ENCODE results near the gene SDK2.

Gene SDK2

GRCh38 chr17:73346501-73347162 is 297.6 kb downstream of the SDK2 start:
- no peak for TF ChIP-seq CTBP1 (IDR thresholded peaks at IDR 0.05; ENCODE audit: borderline replicate concordance)
- TF ChIP-seq FOXA1 (IDR thresholded peaks at IDR 0.05), result no peak
- TF ChIP-seq ARNT (IDR thresholded peaks at IDR 0.05), result no peak
- no peak for TF ChIP-seq BHLHE40 (IDR thresholded peaks at IDR 0.05; ENCODE audit: borderline replicate concordance)
- no peak for TF ChIP-seq PKNOX1 (IDR thresholded peaks at IDR 0.05)
- no peak for TF ChIP-seq HDGF (IDR thresholded peaks at IDR 0.05; ENCODE audit: borderline replicate concordance)
- no peak for TF ChIP-seq NFRKB (IDR thresholded peaks at IDR 0.05)
- TF ChIP-seq L3MBTL2 (conservative IDR thresholded peaks at IDR 0.05), result no peak
- TF ChIP-seq TARDBP (IDR thresholded peaks at IDR 0.05), result no peak
- no peak for TF ChIP-seq ZNF384 (IDR thresholded peaks at IDR 0.05)
- ChIA-PET POLR2A (no interaction called here), CTCF (interaction anchor here (0.9 to 1.2 kb wide), 3 partner anchors 23 to 91 kb away, joined by 3 to 4 read pairs (median 3); no protein-coding TSS in a partner anchor)
- DNase-seq (ENCODE audit: extremely low spot score), result no peak

- TF ChIP-seq NFRKB (IDR thresholded peaks at IDR 0.05), result no peak
- no peak for TF ChIP-seq FOXK2 (IDR thresholded peaks at IDR 0.05)
- no peak for TF ChIP-seq SP1 (IDR thresholded peaks at IDR 0.05)
- no peak for TF ChIP-seq SUZ12 (IDR thresholded peaks at IDR 0.05)
- TF ChIP-seq TARDBP (IDR thresholded peaks at IDR 0.05), result no peak
- no peak for TF ChIP-seq CTBP1 (IDR thresholded peaks at IDR 0.05; ENCODE audit: borderline replicate concordance)
- TF ChIP-seq L3MBTL2 (conservative IDR thresholded peaks at IDR 0.05), result no peak
- no peak for TF ChIP-seq PKNOX1 (IDR thresholded peaks at IDR 0.05)
- no peak for TF ChIP-seq BHLHE40 (IDR thresholded peaks at IDR 0.05; ENCODE audit: borderline replicate concordance)
- TF ChIP-seq ZNF384 (IDR thresholded peaks at IDR 0.05), result no peak
- no peak for TF ChIP-seq FOXM1 (IDR thresholded peaks at IDR 0.05; ENCODE audit: borderline replicate concordance)
- no peak for TF ChIP-seq FOXA1 (IDR thresholded peaks at IDR 0.05)
- no peak for TF ChIP-seq HDGF (IDR thresholded peaks at IDR 0.05; ENCODE audit: borderline replicate concordance)
- no peak for TF ChIP-seq ARNT (IDR thresholded peaks at IDR 0.05)
- TF ChIP-seq LEF1 (IDR thresholded peaks at IDR 0.05; ENCODE audit: borderline replicate concordance), result no peak
- no peak for TF ChIP-seq ELF4 (IDR thresholded peaks at IDR 0.05)
- no peak for DNase-seq (ENCODE audit: extremely low spot score)
- CTCF ChIA-PET, result interaction anchor here (0.8 kb wide), 1 partner anchor 12 kb away, joined by 4 read pairs; no protein-coding TSS in a partner anchor
- POLR2A ChIA-PET, result interaction anchor here (0.6 to 0.9 kb wide), 2 partner anchors 31 to 33 kb away, joined by 3 read pairs; no protein-coding TSS in a partner anchor
Measured at GRCh38 chr17:73343739-73344454, 300.3 kb downstream of the SDK2 start.

GRCh38 chr17:73343168-73343634 is 301.0 kb downstream of the SDK2 start:
- no peak for DNase-seq (ENCODE audit: extremely low spot score)

GRCh38 chr17:73342541-73343167 is 301.6 kb downstream of the SDK2 start:
- DNase-seq (ENCODE audit: extremely low spot score), result no peak
- POLR2A ChIA-PET, result no interaction called here
- TF ChIP-seq NFRKB (IDR thresholded peaks at IDR 0.05) (no peak), FOXA1 (IDR thresholded peaks at IDR 0.05) (no peak), L3MBTL2 (conservative IDR thresholded peaks at IDR 0.05) (no peak), PKNOX1 (IDR thresholded peaks at IDR 0.05) (no peak), SP1 (IDR thresholded peaks at IDR 0.05) (no peak), HDGF (IDR thresholded peaks at IDR 0.05; ENCODE audit: borderline replicate concordance) (no peak), SUZ12 (IDR thresholded peaks at IDR 0.05) (no peak), LEF1 (IDR thresholded peaks at IDR 0.05; ENCODE audit: borderline replicate concordance) (no peak), FOXK2 (IDR thresholded peaks at IDR 0.05) (no peak), ELF4 (IDR thresholded peaks at IDR 0.05) (no peak), FOXM1 (IDR thresholded peaks at IDR 0.05; ENCODE audit: borderline replicate concordance) (no peak), TARDBP (IDR thresholded peaks at IDR 0.05) (no peak), BHLHE40 (IDR thresholded peaks at IDR 0.05; ENCODE audit: borderline replicate concordance) (no peak), ARNT (IDR thresholded peaks at IDR 0.05) (no peak), CTBP1 (IDR thresholded peaks at IDR 0.05; ENCODE audit: borderline replicate concordance) (no peak), ZNF384 (IDR thresholded peaks at IDR 0.05) (no peak)
- CTCF ChIA-PET, result no interaction called here

More at GRCh38 chr17:73343168-73343634, 301.0 kb downstream of the SDK2 start:
- CTCF ChIA-PET, result no interaction called here
- POLR2A ChIA-PET, result no interaction called here
- TF ChIP-seq PKNOX1 (IDR thresholded peaks at IDR 0.05) (no peak), HDGF (IDR thresholded peaks at IDR 0.05; ENCODE audit: borderline replicate concordance) (no peak)

- ChIA-PET CTCF (no interaction called here), POLR2A (interaction anchor here (0.8 to 1.3 kb wide), 2 partner anchors 30 to 32 kb away, joined by 3 to 4 read pairs; partner anchors contain the start of gene CDC42EP4)
- no peak for DNase-seq (ENCODE audit: extremely low spot score)
- TF ChIP-seq FOXM1 (IDR thresholded peaks at IDR 0.05; ENCODE audit: borderline replicate concordance) (no peak), SP1 (IDR thresholded peaks at IDR 0.05) (no peak), PKNOX1 (IDR thresholded peaks at IDR 0.05) (no peak), FOXA1 (IDR thresholded peaks at IDR 0.05) (no peak), TARDBP (IDR thresholded peaks at IDR 0.05) (no peak), ARNT (IDR thresholded peaks at IDR 0.05) (no peak), CTBP1 (IDR thresholded peaks at IDR 0.05; ENCODE audit: borderline replicate concordance) (no peak), NFRKB (IDR thresholded peaks at IDR 0.05) (no peak), LEF1 (IDR thresholded peaks at IDR 0.05; ENCODE audit: borderline replicate concordance) (no peak), BHLHE40 (IDR thresholded peaks at IDR 0.05; ENCODE audit: borderline replicate concordance) (no peak), L3MBTL2 (conservative IDR thresholded peaks at IDR 0.05) (no peak), SUZ12 (IDR thresholded peaks at IDR 0.05) (no peak), ELF4 (IDR thresholded peaks at IDR 0.05) (no peak), ZNF384 (IDR thresholded peaks at IDR 0.05) (no peak), FOXK2 (IDR thresholded peaks at IDR 0.05) (no peak), HDGF (IDR thresholded peaks at IDR 0.05; ENCODE audit: borderline replicate concordance) (no peak)
Measured at GRCh38 chr17:73342050-73342522, 302.2 kb downstream of the SDK2 start.
